GM12801 (cell line): ENCODE data around the gene AMER1.

Experiments used
- TF ChIP-seq, protein P1 (sequence below): IDR thresholded peaks from one replicate; pipeline ENCODE4 v1.5.1; 2011; ENCODE audit warnings: control low read depth; ENCODE audit not compliant: insufficient read length; ENCODE audit errors: extremely low read depth

AMER1 gene

GRCh38 chrX:64205441-64205734 is at the start of gene AMER1:
AMER1 (minus strand) TSS chrX:64205708; CDS start chrX:64193286, 12,422 bp downstream.
- TF ChIP-seq, protein P1, sequence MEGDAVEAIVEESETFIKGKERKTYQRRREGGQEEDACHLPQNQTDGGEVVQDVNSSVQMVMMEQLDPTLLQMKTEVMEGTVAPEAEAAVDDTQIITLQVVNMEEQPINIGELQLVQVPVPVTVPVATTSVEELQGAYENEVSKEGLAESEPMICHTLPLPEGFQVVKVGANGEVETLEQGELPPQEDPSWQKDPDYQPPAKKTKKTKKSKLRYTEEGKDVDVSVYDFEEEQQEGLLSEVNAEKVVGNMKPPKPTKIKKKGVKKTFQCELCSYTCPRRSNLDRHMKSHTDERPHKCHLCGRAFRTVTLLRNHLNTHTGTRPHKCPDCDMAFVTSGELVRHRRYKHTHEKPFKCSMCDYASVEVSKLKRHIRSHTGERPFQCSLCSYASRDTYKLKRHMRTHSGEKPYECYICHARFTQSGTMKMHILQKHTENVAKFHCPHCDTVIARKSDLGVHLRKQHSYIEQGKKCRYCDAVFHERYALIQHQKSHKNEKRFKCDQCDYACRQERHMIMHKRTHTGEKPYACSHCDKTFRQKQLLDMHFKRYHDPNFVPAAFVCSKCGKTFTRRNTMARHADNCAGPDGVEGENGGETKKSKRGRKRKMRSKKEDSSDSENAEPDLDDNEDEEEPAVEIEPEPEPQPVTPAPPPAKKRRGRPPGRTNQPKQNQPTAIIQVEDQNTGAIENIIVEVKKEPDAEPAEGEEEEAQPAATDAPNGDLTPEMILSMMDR = no peak

- TF ChIP-seq, protein P1 = no peak
Observed at GRCh38 chrX:64230123-64230970, 24.8 kb upstream of the AMER1 start, which contains the start of gene ASB12. ASB12 (minus strand) TSS chrX:64230607; CDS start chrX:64225650, 4,957 bp downstream.

GRCh38 chrX:64229154-64229553 is 23.6 kb upstream of the AMER1 start:
- TF ChIP-seq, protein P1 = no peak

GRCh38 chrX:64218023-64218422 is 12.5 kb upstream of the AMER1 start:
- TF ChIP-seq, protein P1 = no peak

GRCh38 chrX:64206556-64207162 is 1.2 kb upstream of the AMER1 start:
- TF ChIP-seq, protein P1 = no peak

DNA sequence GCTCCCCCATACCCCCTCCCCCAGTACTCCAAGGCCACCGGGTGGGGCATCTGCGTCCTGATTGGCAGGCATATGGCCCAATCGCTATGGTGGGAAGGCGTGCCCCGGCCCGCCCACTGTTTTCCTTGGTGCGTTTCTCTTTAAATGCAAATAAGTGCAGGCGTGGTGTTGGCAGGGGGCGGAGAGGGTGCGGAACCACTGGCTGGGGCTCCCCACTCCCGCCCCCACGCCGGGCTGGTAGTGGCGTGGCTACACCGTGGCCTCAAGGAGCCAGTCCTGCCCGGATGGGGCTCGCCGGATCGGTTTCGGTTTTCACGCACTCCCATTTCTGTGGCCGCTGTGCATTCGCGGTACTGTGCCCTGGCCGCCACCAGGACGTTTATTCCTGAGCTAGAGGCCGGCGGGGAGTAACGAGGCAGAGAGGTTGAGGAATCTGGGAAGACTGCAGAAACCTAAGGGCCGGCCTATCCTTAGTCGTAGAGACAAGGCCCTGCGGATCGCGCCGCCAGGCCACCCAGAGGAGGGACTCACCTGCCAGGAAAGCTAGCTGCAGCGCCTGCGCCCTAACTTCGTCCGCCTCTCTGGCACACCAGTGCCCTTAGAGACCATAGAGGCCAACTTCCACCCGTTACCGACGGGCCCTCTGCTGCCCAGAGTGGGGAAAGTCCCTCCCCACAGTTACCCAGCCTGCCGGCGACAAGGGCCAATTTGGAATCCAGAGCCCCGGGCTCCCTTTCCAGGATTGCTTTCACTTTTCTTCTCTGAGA is 410 bp upstream of the AMER1 start:
- TF ChIP-seq, protein P1 = no peak

DNA sequence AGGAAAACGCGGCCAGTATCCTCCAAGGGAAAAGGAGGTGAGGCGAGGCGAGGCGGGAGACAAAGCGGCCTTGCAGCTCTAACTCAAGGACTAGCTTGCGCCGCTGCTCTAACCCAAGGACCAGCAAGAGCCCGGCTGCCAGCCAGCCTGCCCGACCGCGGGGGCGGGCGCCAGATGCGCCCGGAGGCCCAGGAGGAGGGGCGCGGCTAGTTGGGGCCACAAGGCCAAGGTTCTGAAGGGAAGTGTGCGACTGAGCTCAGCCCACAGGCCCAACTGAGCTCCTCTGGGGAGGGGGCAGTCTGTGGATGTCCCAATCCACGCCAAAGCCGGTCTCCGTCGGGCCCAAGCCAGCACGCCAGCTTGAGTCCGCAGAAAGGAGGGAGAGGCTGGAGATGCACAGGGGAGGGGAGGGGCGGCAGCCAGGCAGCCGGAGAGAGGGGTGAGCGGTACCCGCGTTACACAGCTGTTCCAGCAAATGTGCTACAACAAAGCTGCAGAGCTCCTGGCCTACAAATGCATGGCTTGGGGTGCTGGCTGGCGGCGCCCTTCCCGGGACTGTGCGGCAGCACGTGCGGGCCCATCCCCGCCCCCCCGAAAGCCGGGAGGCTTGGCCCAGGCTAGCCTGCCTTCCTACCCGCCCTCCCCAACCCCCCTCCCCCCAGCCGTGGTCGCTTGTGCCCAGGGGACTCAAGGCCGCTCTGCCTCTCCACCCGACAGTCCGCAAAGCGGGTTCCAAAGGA is 637 bp downstream of the AMER1 start:
- TF ChIP-seq, protein P1 = no peak
